Prostate gland (tissue), 2 donors: ENCODE data around the gene GMPPA. TPM values are rescaled to one million over a fixed set of nuclear protein-coding genes. Genes with fewer than 3 reads are reported as not detected.

Source experiments
- DNase-seq: peaks from one replicate; pipeline ENCODE4 v3.0.0-alpha.2; 2019; ENCODE audit warnings: low spot score
- H3K27ac ChIP-seq, 2 donors: fragments of 200-600 bp; sonication (generic); 2 replicates each; pipeline ENCODE4 v1.5.1; 2017 to 2019
- H3K27me3 ChIP-seq: fragments of 200-600 bp; sonication (generic); replicated peaks from 2 replicates; pipeline ENCODE4 v1.5.1; 2019; ENCODE audit not compliant: insufficient read depth
- H3K36me3 ChIP-seq, 2 donors: fragments of 200-600 bp; sonication (generic); 1 replicate in 1 of 2; 2 replicates in 1 of 2; pipeline versions ENCODE4 v1.5.1 to v1.8.1; 2017 to 2019
- H3K4me1 ChIP-seq: fragments of 200-600 bp; sonication (generic); replicated peaks from 2 replicates; pipeline ENCODE4 v1.5.1; 2019
- H3K4me3 ChIP-seq, 2 donors: fragments of 200-600 bp; sonication (generic); 2 replicates each; pipeline ENCODE4 v1.5.1; 2017 to 2019
- H3K9me3 ChIP-seq: fragments of 200-600 bp; sonication (generic); 2 replicates; pipeline ENCODE4 v1.5.1; 2017
- CTCF ChIP-seq, 4 experiments: fragments of 200-600 bp in 2 of 4; fragments of 450-650 bp in 2 of 4; sonication (generic) in 2 of 4; IDR thresholded peaks; 1 replicate in 3 of 4; 2 replicates in 1 of 4; pipeline ENCODE4 v1.5.1; 2016 to 2019; ENCODE audit warnings: antibody characterized with exemption in 4 of 4, mild to moderate bottlenecking in 2 of 4, moderate library complexity in 2 of 4
- POLR2A ChIP-seq: fragments of 450-650 bp; IDR thresholded peaks from one replicate; pipeline ENCODE4 v1.6.1; 2016; ENCODE audit warnings: antibody characterized with exemption, mild to moderate bottlenecking
- POLR2AphosphoS5 ChIP-seq: sonication (generic); formaldehyde crosslinking; IDR thresholded peaks from one replicate; pipeline ENCODE4 v1.6.1; 2017; ENCODE audit warnings: antibody characterized with exemption
- WGBS: methylation state at CpG from one replicate; pipeline ENCODE4 v1.1.5; 2018; 5-methylcytosine and 5-hydroxymethylcytosine counted together
- intact Hi-C: fragments of 100-400 bp; cut with DNase I; formaldehyde crosslinking; loops from one replicate; pipeline ENCODE4 v1.14.2; 2022
- total RNA-seq, 2 donors: library from RNA; depleted of rRNA; stranded (reverse); fragments of >200 nt; gene quantifications; one replicate each; pipeline ENCODE4 v1.1.0, GENCODE V29; 2016

The GMPPA gene
- total RNA-seq, 2 donors from 2014 or later, result 41.2 to 53.8 TPM

DNA sequence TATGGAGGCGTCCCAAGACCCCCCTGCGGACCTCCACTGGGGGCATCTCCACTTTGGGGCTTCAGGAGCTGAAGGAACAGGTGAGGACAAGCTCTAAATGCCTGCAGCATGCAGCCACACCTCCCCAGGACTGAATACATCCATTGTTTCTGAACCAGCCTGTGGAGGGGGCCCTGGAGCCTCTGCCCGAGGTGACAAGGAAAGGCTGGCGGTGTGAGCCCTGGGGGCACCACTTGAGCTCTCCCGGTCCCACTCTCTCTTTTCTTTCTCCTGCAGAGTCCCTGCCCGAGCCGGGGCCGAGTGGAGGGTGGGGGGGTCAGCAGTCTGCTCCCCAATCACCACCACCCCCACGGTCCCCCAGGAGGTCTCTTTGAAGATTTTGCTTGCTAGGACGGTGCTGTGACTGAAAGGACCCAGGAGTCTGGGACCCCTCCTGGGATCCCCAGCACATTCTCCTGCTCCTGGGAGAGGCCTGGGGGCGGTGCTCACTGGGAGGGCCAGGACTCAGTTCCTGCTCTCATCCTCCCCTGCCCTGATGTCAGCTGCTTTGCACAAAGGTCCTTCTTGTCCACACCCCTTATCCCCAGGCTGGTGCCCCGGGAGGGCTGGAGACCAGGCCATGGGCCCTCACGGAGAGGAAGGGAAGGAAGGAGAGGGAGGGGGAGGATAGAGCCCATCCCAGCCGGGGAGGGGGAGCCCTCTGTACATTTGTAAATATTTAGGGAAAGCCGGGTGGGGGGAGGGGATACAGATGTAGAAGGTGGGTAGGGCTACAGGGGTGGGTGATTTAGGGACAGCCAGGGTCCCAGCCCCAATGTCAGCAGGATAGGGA is 39.2 kb downstream of the GMPPA start:
- 44% methylated on average over 15 of the region's 15 CpGs for WGBS
- Histone ChIP-seq H3K4me1 (peaks cover 7% of the 10 kb centered on the region), H3K9me3 (no peaks in the 10 kb centered on the region), H3K27ac (no peak overlapping the region), H3K4me3 (no peak overlapping the region), H3K36me3 (peaks cover 4 to 7% of the 10 kb centered on the region in 2 donors), H3K27me3 (no peaks in the 10 kb centered on the region)
- no peak for TF ChIP-seq POLR2AphosphoS5
- no peak for TF ChIP-seq POLR2A
- no peak for TF ChIP-seq CTCF (IDR thresholded peaks at IDR 0.05)
- intact Hi-C loops, result loop anchor here (10.0 kb wide), 1 partner anchor 243 kb away; no protein-coding TSS in a partner anchor
- no peak for DNase-seq

DNA sequence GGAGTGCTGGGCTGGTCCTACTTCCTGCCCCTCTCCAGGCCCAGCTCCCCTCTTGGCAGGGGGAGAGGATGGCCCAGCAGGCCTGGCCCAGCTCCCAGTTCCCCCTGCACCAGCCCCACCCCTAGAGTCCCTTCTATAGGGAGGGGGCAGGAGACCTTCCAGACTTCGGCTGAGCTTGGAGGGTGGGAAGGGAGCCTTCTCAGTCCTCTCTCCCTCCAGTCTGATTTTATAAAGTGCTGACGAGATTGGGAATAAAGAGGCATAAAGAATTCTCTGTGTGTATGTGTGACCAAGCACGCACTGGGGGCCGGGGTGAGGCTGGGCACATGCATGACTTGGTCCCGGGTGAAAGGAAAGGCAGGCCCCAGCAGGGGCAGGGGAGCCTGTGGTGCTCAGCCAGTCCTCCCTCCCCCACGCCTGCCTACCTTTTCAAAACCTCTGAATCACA is 39.8 kb downstream of the GMPPA start:
- intact Hi-C loops, result loop anchor here (10.0 kb wide), 1 partner anchor 244 kb away; no protein-coding TSS in a partner anchor
- TF ChIP-seq POLR2A, result no peak
- no peak for TF ChIP-seq CTCF (IDR thresholded peaks at IDR 0.05)
- no peak for TF ChIP-seq POLR2AphosphoS5
- no peak for DNase-seq
- Histone ChIP-seq H3K9me3 (no peaks in the 10 kb centered on the region), H3K4me1 (peaks cover 7% of the 10 kb centered on the region), H3K36me3 (peaks cover 4 to 7% of the 10 kb centered on the region in 2 donors), H3K4me3 (no peak overlapping the region), H3K27ac (no peak overlapping the region), H3K27me3 (no peaks in the 10 kb centered on the region)
- 27% methylated on average over 6 of the region's 6 CpGs for WGBS

- TF ChIP-seq POLR2A (no peak), POLR2AphosphoS5 (no peak), CTCF (IDR thresholded peaks at IDR 0.05) (no peak)
- peaks cover 4 to 7% of the 10 kb centered on the region in 2 donors for H3K36me3 ChIP-seq
- 71% methylated on average over 32 of the region's 32 CpGs for WGBS
- intact Hi-C loops, result loop anchor here (10.0 kb wide), 1 partner anchor 244 kb away; no protein-coding TSS in a partner anchor
- H3K27me3 ChIP-seq, result no peaks in the 10 kb centered on the region
- no peak overlapping the region for H3K4me3 ChIP-seq
- no peak for DNase-seq
- H3K9me3 ChIP-seq, result no peaks in the 10 kb centered on the region
- H3K4me1 ChIP-seq, result peaks cover 7% of the 10 kb centered on the region
- H3K27ac ChIP-seq, result no peak overlapping the region
Observed at GRCh38 chr2:219538956-219539788, 40.5 kb downstream of the GMPPA start.

- no peaks in the 10 kb centered on the region for H3K27me3 ChIP-seq
- TF ChIP-seq POLR2A (no peak), POLR2AphosphoS5 (no peak), CTCF (IDR thresholded peaks at IDR 0.05) (no peak)
- peaks cover 4 to 7% of the 10 kb centered on the region in 2 donors for H3K36me3 ChIP-seq
- no peaks in the 10 kb centered on the region for H3K9me3 ChIP-seq
- peaks cover 11% of the 10 kb centered on the region for H3K4me1 ChIP-seq
- no peak overlapping the region for H3K27ac ChIP-seq
- intact Hi-C loops, result loop anchor here (5.0 to 10.0 kb wide), 2 partner anchors 57 to 245 kb away; partner anchors contain the start of gene STK11IP
- no peak for DNase-seq
- 91% methylated on average over 38 of the region's 46 CpGs for WGBS
- H3K4me3 ChIP-seq, result no peak overlapping the region
Observed at GRCh38 chr2:219539926-219540678, 41.4 kb downstream of the GMPPA start.
